HUES6 (cell line): Measurements from ENCODE around the gene COX17.

Source experiments
- H3K27ac ChIP-seq: 2 replicates; pipeline ENCODE4 v1.7.0; 2013; ENCODE audit warnings: low read depth, mild to moderate bottlenecking, low read length, inconsistent platforms
- H3K27me3 ChIP-seq: 2 replicates; pipeline ENCODE4 v1.6.1; 2013; ENCODE audit warnings: low read length; ENCODE audit not compliant: control insufficient read depth, insufficient read depth
- H3K36me3 ChIP-seq: 2 replicates; pipeline ENCODE4 v1.6.1; 2013; ENCODE audit warnings: low read length; ENCODE audit not compliant: control insufficient read depth, insufficient read depth
- H3K4me1 ChIP-seq: 2 replicates; pipeline ENCODE4 v1.6.1; 2013; ENCODE audit warnings: low read length; ENCODE audit not compliant: control insufficient read depth, insufficient read depth
- H3K4me3 ChIP-seq: 2 replicates; pipeline ENCODE4 v1.5.1; 2013; ENCODE audit warnings: low read depth, low read length
- H3K9ac ChIP-seq: one replicate; pipeline ENCODE4 v1.6.1; 2013; ENCODE audit warnings: mild to moderate bottlenecking, low read length
- H3K9me3 ChIP-seq: 2 replicates; pipeline ENCODE4 v1.6.1; 2013; ENCODE audit warnings: low read depth, low read length; ENCODE audit not compliant: control insufficient read depth, insufficient read depth

COX17 gene, protein sequence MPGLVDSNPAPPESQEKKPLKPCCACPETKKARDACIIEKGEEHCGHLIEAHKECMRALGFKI

DNA sequence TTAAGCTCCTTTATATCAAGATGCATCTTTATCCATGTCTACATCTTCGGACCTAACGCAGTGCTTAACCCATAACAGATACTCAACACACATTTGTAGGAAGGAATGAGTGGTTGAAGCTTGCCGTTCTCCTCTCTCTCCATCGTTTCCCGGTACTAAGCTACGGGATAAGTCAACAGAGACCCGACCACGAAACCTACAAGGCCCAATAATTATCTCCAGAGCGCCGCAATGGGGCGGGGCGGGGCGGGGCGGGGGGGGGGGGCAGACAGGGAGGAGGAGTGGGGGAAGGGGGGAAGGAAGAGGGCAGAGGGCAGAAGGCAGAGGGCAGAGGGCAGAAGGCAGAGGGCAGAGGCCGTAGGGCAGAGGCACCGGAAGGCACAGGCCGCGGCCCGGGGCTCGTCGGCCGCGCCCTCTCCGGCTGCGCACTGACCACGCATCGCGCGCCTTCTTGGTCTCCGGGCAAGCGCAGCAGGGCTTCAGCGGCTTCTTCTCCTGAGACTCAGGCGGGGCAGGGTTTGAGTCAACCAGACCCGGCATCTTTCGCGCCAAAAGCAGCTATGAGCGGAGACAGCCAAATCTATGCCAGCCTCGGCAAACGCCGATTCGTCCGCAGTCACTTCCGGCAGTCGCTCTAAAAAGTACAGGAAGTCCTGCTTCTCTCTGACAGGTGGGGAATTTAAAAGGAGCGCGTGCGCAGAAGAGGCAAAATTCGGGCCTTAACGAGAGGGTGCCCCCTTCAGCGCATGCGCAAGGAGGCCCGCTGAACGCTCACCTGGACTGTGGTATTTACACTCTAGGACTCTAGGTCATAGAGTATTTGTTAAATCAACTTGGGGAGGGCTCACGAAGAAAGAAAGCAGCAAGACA, at the start of gene COX17:
COX17 (minus strand) TSS at position 636 of the 870 bp plus-strand sequence; CDS start at position 540, 96 bp downstream.
- H3K36me3 ChIP-seq = peaks cover 31% of the 10 kb centered on the region
- H3K4me1 ChIP-seq = no peaks in the 10 kb centered on the region; the same call in 1 of the 2 replicates
- peak within 1 kb of the TSS; percentile 87 for H3K9ac ChIP-seq
- no peaks in the 10 kb centered on the region for H3K27me3 ChIP-seq
- H3K4me3 ChIP-seq = peak within 1 kb of the TSS; percentile 99
- no peaks in the 10 kb centered on the region for H3K9me3 ChIP-seq
- peak within 1 kb of the TSS; percentile 64; the same call in 1 of the 2 replicates for H3K27ac ChIP-seq

DNA sequence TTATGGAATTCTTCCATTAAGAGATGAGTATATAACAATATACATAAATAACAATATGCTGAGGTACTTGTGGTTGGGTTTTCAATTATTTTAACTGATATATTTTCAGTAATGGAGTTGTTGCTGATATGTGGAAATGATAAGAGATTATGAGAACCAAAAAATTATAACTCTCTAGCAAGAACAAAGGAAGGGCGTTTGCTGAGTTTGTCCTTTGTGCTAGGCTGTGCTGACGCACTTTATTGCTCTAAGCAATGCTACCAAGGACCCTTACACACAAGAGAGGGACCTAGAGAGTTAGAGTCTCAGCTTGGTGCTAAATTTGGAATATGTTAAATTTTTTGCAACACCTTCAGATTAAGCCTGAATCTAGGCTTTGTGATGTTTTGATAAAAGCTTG, 49.7 kb upstream of the COX17 start:
- Histone ChIP-seq H3K4me1 (no peaks in the 10 kb centered on the region), H3K36me3 (no peaks in the 10 kb centered on the region), H3K9me3 (no peaks in the 10 kb centered on the region), H3K9ac (no peak overlapping the region), H3K27me3 (no peaks in the 10 kb centered on the region), H3K27ac (no peak overlapping the region), H3K4me3 (no peak overlapping the region)

DNA sequence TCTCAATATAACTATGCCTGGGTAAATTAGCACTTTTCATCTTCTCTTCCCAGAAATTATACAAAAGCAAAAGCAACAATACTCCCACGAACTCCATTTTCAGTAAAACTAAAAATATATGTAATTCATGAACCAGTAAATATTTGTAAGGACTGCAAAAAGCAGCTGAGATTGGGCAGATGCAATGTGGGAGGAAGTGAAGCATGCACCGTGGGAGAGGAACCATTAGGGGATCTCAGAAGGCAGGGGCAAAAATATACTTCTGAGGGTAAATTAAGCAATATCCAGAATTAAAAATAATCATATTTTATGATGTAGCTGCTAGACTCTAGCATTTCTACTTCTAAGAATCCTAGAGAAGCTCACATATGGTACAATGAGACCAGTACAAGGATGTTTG, 45.8 kb upstream of the COX17 start:
- no peak overlapping the region for H3K27ac ChIP-seq
- no peaks in the 10 kb centered on the region for H3K36me3 ChIP-seq

DNA sequence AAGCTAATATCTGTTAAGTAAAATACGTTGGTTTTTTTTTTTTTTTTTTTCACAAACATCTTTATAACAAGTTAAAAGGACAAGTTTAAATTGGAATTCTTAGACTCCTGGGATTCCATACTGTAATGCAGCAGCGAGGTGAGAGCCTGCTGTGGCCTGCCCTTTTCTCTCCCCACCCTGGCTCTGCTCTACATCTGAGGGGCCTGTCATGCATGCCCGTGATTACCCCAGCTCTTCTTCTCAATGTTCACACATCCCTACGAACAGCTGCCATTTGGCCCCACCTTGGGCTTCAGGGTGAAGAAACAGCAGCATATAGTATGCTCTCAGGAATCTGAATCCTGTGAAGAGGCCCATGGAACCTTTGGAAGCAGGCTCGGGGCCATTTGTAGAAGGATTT, 40.3 kb upstream of the COX17 start:
- Histone ChIP-seq H3K9ac (no peak overlapping the region), H3K27ac (no peak overlapping the region), H3K9me3 (no peaks in the 10 kb centered on the region), H3K27me3 (no peaks in the 10 kb centered on the region), H3K4me3 (no peak overlapping the region), H3K4me1 (no peaks in the 10 kb centered on the region), H3K36me3 (no peaks in the 10 kb centered on the region)

More for the DNA sequence above, 45.8 kb upstream of the COX17 start:
- Histone ChIP-seq H3K4me3 (no peak overlapping the region), H3K9me3 (no peaks in the 10 kb centered on the region), H3K4me1 (no peaks in the 10 kb centered on the region), H3K27me3 (no peaks in the 10 kb centered on the region), H3K9ac (no peak overlapping the region)

DNA sequence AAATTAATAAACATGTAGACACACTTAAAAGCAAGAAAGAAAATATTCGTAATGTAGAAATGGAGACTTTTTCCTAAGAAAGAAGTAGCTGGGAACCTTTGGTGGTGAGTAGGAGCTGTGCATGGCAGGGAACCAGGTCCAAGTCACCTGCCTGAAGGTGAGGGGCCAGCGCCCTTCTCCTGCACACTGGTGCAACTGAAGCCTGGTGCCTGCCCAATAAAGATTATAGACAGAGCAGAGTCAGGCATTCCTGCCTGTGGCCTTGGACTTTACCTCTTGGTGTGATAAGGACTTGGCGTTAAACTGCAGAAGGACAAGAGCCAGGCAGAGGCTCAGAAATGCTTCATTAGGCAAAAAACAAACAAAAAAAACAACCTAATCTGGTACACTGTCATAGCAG, 39.8 kb upstream of the COX17 start:
- no peaks in the 10 kb centered on the region for H3K27me3 ChIP-seq
- H3K9ac ChIP-seq = no peak overlapping the region
- no peaks in the 10 kb centered on the region for H3K36me3 ChIP-seq
- no peaks in the 10 kb centered on the region for H3K4me1 ChIP-seq
- no peak overlapping the region for H3K27ac ChIP-seq
- no peaks in the 10 kb centered on the region for H3K9me3 ChIP-seq
- H3K4me3 ChIP-seq = no peak overlapping the region

DNA sequence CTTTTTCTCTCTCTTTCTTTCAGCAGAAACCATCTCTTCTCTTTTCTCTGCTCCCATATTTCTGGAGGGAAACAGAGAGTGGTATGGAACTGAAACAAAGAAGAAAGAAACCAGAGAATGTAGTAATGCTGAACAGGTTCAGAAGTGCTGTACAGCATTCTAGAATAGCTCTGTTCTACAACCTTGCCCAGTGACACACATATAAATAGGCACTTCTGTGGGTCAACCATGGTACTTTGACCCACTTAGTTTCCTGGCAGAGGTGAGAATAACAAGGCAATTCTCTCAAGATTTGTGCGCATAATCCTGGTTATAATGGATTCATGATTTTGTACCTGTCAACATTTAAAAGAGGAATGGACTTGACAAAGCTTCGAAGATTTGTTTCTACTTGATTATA, 37.9 kb upstream of the COX17 start:
- no peaks in the 10 kb centered on the region for H3K4me1 ChIP-seq
- H3K27ac ChIP-seq = no peak overlapping the region
- no peaks in the 10 kb centered on the region for H3K36me3 ChIP-seq
- no peak overlapping the region for H3K4me3 ChIP-seq
- no peaks in the 10 kb centered on the region for H3K9me3 ChIP-seq
- no peak overlapping the region for H3K9ac ChIP-seq
- no peaks in the 10 kb centered on the region for H3K27me3 ChIP-seq

DNA sequence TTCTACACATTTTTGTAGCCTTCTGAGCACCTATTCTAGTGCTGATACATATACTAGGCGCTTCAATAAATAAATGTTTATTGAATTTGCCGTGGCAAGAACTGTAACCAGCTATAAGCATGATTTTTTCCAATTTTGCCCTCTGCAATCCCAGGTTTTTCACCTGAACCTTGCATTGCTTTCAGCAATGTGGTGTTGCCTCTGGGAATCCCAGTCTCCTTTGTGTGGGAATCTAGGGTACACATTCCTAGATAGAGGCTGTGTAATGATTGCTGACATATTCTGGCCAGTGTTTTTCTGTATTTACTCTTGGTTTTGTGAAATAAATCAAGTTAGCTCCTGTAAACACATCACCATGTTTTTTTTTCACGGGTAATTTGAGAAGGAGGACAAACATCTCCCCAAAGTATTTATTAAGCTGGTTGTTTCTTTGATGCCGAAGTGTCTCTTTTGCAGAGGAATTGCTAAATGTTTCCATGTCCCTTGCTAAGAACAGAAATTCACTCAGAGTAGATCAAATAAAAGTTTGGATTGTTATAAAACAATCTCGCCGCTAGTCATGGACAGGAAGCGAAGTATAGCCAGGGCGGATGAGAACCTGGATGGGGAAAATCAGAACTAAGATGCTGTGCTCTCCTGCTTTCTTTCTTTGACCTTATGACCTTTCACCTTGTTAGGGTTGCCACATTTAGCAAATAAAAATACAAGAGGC, 26.8 kb upstream of the COX17 start:
- H3K4me1 ChIP-seq = peaks cover 4% of the 10 kb centered on the region; the same call in 1 of the 2 replicates
- H3K27me3 ChIP-seq = peaks cover 13% of the 10 kb centered on the region
- peaks cover 5% of the 10 kb centered on the region; the same call in 1 of the 2 replicates for H3K9me3 ChIP-seq
- no peaks in the 10 kb centered on the region for H3K36me3 ChIP-seq
- H3K9ac ChIP-seq = no peak overlapping the region
- peak overlapping the region; percentile 67; the same call in 1 of the 2 replicates for H3K4me3 ChIP-seq
- no peak overlapping the region for H3K27ac ChIP-seq

DNA sequence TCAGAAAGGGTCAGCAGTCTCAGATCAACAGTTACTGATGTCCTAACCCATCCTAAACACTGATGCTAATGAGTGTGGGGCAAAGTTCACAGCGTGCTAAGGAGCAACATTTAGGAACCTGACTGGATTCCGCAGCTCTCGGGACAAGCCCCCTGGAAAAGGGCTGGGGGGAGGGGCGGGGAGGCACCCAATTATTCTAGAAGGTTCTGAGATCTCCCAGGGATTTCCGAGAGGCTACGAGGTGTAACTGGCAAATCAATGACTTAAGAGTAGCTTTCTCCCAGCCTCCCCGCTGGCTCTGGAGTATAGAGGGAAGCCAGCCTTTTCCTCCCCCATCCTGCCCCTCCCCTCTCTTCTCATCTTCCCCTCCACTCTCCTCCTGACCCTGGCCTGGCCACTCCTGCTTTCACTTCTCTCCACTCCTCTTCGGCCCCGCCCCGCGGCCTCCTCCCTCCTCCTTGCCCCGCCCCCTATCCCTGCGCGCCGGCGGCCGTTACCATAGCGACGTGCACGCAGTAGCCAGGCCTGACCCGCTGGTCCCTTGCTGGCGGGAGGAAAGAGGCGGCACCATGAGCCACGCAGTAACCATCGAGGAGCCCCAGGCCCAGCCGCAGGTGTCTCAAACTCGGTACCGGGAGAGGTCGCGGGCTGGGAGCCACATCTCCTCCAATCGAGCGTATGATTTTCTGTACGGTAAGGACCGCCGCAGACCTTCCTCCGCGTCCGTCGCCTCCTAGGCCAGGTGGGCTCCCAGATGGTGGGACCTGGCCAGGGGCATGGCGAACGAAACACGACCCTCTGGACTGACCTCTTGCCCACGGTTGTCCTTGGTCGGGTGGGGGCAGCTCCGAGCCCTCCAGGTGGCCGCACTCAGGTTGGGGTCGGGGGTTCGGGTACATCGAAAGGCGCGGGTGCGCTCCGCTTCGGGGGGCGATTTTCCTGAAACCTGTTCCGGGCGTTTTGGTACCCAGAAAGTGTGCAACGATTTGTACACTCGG, 25.6 kb upstream of the COX17 start, which contains the start of gene CFAP91:
CFAP91 (plus strand) TSS at position 493 of the 998 bp plus-strand sequence; CDS start at position 570, 77 bp downstream.
- H3K36me3 ChIP-seq = no peaks in the 10 kb centered on the region
- peaks cover 13% of the 10 kb centered on the region for H3K27me3 ChIP-seq
- peaks cover 5% of the 10 kb centered on the region; the same call in 1 of the 2 replicates for H3K9me3 ChIP-seq
- H3K4me1 ChIP-seq = peaks cover 4% of the 10 kb centered on the region; the same call in 1 of the 2 replicates
- no peak within 1 kb of the TSS for H3K27ac ChIP-seq
- H3K9ac ChIP-seq = no peak within 1 kb of the TSS
- peak within 1 kb of the TSS; percentile 67 for H3K4me3 ChIP-seq

DNA sequence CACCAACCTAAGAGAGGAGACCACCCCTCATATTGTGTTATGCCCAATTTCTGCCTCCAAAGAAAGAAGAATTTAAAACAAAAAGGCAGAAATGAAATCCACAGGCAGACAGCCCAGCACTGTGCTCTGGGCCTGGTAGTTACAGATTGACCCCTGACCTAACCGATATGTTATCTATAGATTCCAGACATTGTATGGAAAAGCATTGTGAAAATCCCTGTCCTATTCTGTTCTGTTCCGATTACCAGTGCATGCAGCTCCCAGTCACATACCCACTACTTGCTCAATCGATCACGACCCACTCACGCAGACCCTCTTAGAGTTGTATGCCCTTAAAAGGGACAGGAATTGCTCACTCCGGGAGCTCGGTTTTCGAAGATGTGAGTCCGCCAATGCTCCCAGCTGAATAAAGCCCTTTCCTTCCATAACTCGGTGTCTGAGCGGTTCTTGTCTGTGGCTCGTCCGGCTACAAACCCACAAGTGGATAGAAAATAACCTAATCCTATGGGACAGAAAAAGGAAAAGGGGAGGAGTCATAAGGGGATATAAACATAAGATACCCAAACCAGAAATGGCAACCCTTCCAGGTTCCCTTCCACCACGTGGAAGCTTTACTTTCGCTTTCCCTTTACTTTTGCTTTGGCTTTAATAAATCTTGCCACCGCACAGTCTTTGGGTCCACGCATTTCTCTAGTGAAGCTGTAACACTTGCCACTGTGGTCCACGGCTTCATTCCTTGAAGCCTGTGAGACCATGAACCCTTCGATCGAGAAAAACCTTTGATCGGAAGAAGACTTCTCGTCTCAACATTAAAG, 23.9 kb upstream of the COX17 start:
- peaks cover 4% of the 10 kb centered on the region; the same call in 1 of the 2 replicates for H3K4me1 ChIP-seq
- no peak overlapping the region for H3K9ac ChIP-seq
- no peak overlapping the region for H3K4me3 ChIP-seq
- peaks cover 5% of the 10 kb centered on the region; the same call in 1 of the 2 replicates for H3K9me3 ChIP-seq
- H3K27ac ChIP-seq = no peak overlapping the region
- peaks cover 13% of the 10 kb centered on the region for H3K27me3 ChIP-seq
- H3K36me3 ChIP-seq = no peaks in the 10 kb centered on the region
